A549 (cell line): ENCODE measurements around the gene RABGAP1.

Experiments
- CTCF ChIP-seq: fragments of >200 bp; sonication (Bioruptor Twin); formaldehyde crosslinking; IDR thresholded peaks from 3 replicates; pipeline ENCODE4 v1.5.1; 2016
- HEYL ChIP-seq: fragments of 250-450 bp; sonication (Bioruptor Pico); IDR thresholded peaks from 2 replicates; pipeline ENCODE4 v1.8.0; 2021; ENCODE audit warnings: mild to moderate bottlenecking, moderate library complexity
- JUN ChIP-seq, 2 experiments: fragments of >200 bp; sonication (Bioruptor Twin); formaldehyde crosslinking; IDR thresholded peaks; 2 replicates in 1 of 2; 3 replicates in 1 of 2; pipeline ENCODE4 v1.6.1; 2016 to 2017
- MAFK ChIP-seq: fragments of 450-650 bp; IDR thresholded peaks from 2 replicates; pipeline ENCODE4 v1.6.1; 2014; ENCODE audit not compliant: partially characterized antibody
- POLR2A ChIP-seq: IDR thresholded peaks from 2 replicates; pipeline ENCODE4 v1.6.1; 2012; ENCODE audit warnings: mild to moderate bottlenecking, low read length
- REST ChIP-seq: fragments of 200-600 bp; sonication (generic); IDR thresholded peaks from 2 replicates; pipeline ENCODE4 v1.6.1; 2016; ENCODE audit warnings: antibody characterized with exemption, mild to moderate bottlenecking, moderate library complexity
- TF ChIP-seq, protein P1 (sequence below): IDR thresholded peaks from 2 replicates; pipeline ENCODE4 v1.6.1; 2012; ENCODE audit warnings: low read depth, borderline replicate concordance

- TF ChIP-seq JUN (IDR thresholded peaks at IDR 0.05) = no peak
- TF ChIP-seq CTCF = no peak
- TF ChIP-seq MAFK = no peak
- TF ChIP-seq POLR2A = no peak
- TF ChIP-seq REST = no peak
- TF ChIP-seq, protein P1, sequence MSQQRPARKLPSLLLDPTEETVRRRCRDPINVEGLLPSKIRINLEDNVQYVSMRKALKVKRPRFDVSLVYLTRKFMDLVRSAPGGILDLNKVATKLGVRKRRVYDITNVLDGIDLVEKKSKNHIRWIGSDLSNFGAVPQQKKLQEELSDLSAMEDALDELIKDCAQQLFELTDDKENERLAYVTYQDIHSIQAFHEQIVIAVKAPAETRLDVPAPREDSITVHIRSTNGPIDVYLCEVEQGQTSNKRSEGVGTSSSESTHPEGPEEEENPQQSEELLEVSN = no peak
- no peak for TF ChIP-seq HEYL (CRISPR knock-in tag)
Observed at GRCh38 chr9:123150708-123151503, 210.1 kb downstream of the RABGAP1 start.
